ENCODE results near the gene FCRLB. TPM values are rescaled to one million over a fixed set of nuclear protein-coding genes. Genes with fewer than 3 reads are reported as not detected.
A peak's percentile ranks its signal among the peaks of the same experiment; 100 is the strongest.

FCRLB gene
- total and polyA plus RNA-seq, 9 of the 15 experiments (the other 6 are each of a cell fraction or from before 2014, with no cell fraction given): 0.20 to 4.6 (median 1.3) TPM

GRCh38 chr1:161749509-161750407 lies 28.4 kb downstream of the FCRLB start, which contains the start of gene DUSP12 (continued):
- TF ChIP-seq, protein P1, sequence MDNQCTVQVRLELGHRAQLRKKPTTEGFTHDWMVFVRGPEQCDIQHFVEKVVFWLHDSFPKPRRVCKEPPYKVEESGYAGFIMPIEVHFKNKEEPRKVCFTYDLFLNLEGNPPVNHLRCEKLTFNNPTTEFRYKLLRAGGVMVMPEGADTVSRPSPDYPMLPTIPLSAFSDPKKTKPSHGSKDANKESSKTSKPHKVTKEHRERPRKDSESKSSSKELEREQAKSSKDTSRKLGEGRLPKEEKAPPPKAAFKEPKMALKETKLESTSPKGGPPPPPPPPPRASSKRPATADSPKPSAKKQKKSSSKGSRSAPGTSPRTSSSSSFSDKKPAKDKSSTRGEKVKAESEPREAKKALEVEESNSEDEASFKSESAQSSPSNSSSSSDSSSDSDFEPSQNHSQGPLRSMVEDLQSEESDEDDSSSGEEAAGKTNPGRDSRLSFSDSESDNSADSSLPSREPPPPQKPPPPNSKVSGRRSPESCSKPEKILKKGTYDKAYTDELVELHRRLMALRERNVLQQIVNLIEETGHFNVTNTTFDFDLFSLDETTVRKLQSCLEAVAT (IDR thresholded peaks at IDR 0.05): peak in 1 of 2 experiments; percentile 14; a peak in 1 of 4 replicates
- no peak for TF ChIP-seq IRF9 (tag; IDR thresholded peaks at IDR 0.05)
- TF ChIP-seq, protein P2, sequence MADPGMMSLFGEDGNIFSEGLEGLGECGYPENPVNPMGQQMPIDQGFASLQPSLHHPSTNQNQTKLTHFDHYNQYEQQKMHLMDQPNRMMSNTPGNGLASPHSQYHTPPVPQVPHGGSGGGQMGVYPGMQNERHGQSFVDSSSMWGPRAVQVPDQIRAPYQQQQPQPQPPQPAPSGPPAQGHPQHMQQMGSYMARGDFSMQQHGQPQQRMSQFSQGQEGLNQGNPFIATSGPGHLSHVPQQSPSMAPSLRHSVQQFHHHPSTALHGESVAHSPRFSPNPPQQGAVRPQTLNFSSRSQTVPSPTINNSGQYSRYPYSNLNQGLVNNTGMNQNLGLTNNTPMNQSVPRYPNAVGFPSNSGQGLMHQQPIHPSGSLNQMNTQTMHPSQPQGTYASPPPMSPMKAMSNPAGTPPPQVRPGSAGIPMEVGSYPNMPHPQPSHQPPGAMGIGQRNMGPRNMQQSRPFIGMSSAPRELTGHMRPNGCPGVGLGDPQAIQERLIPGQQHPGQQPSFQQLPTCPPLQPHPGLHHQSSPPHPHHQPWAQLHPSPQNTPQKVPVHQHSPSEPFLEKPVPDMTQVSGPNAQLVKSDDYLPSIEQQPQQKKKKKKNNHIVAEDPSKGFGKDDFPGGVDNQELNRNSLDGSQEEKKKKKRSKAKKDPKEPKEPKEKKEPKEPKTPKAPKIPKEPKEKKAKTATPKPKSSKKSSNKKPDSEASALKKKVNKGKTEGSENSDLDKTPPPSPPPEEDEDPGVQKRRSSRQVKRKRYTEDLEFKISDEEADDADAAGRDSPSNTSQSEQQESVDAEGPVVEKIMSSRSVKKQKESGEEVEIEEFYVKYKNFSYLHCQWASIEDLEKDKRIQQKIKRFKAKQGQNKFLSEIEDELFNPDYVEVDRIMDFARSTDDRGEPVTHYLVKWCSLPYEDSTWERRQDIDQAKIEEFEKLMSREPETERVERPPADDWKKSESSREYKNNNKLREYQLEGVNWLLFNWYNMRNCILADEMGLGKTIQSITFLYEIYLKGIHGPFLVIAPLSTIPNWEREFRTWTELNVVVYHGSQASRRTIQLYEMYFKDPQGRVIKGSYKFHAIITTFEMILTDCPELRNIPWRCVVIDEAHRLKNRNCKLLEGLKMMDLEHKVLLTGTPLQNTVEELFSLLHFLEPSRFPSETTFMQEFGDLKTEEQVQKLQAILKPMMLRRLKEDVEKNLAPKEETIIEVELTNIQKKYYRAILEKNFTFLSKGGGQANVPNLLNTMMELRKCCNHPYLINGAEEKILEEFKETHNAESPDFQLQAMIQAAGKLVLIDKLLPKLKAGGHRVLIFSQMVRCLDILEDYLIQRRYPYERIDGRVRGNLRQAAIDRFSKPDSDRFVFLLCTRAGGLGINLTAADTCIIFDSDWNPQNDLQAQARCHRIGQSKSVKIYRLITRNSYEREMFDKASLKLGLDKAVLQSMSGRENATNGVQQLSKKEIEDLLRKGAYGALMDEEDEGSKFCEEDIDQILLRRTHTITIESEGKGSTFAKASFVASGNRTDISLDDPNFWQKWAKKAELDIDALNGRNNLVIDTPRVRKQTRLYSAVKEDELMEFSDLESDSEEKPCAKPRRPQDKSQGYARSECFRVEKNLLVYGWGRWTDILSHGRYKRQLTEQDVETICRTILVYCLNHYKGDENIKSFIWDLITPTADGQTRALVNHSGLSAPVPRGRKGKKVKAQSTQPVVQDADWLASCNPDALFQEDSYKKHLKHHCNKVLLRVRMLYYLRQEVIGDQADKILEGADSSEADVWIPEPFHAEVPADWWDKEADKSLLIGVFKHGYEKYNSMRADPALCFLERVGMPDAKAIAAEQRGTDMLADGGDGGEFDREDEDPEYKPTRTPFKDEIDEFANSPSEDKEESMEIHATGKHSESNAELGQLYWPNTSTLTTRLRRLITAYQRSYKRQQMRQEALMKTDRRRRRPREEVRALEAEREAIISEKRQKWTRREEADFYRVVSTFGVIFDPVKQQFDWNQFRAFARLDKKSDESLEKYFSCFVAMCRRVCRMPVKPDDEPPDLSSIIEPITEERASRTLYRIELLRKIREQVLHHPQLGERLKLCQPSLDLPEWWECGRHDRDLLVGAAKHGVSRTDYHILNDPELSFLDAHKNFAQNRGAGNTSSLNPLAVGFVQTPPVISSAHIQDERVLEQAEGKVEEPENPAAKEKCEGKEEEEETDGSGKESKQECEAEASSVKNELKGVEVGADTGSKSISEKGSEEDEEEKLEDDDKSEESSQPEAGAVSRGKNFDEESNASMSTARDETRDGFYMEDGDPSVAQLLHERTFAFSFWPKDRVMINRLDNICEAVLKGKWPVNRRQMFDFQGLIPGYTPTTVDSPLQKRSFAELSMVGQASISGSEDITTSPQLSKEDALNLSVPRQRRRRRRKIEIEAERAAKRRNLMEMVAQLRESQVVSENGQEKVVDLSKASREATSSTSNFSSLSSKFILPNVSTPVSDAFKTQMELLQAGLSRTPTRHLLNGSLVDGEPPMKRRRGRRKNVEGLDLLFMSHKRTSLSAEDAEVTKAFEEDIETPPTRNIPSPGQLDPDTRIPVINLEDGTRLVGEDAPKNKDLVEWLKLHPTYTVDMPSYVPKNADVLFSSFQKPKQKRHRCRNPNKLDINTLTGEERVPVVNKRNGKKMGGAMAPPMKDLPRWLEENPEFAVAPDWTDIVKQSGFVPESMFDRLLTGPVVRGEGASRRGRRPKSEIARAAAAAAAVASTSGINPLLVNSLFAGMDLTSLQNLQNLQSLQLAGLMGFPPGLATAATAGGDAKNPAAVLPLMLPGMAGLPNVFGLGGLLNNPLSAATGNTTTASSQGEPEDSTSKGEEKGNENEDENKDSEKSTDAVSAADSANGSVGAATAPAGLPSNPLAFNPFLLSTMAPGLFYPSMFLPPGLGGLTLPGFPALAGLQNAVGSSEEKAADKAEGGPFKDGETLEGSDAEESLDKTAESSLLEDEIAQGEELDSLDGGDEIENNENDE (IDR thresholded peaks at IDR 0.05; ENCODE audit: low read depth, low read length): no peak
- no peak for TF ChIP-seq NEUROD1 (IDR thresholded peaks at IDR 0.05; ENCODE audit: borderline replicate concordance, low read depth, low read length, partially characterized antibody)
- TF ChIP-seq ILF3 (IDR thresholded peaks at IDR 0.05; ENCODE audit: borderline replicate concordance): no peak
- peak; percentile 21; the same call in 1 of the 2 replicates for TF ChIP-seq EHMT2 (IDR thresholded peaks at IDR 0.05)
- TF ChIP-seq ARHGAP35 (IDR thresholded peaks at IDR 0.05; ENCODE audit: partially characterized antibody): no peak
- no peak for TF ChIP-seq ZNF143 (CRISPR knock-in tag; IDR thresholded peaks at IDR 0.05)
- no peak for TF ChIP-seq TCF7 (IDR thresholded peaks at IDR 0.05; ENCODE audit: borderline replicate concordance)
- peak; percentile 12; the same call in 1 of the 2 replicates for TF ChIP-seq CREB1 (IDR thresholded peaks at IDR 0.05)
- TF ChIP-seq CREB1 (CRISPR knock-in tag; IDR thresholded peaks at IDR 0.05): peak; percentile 34
- no peak for TF ChIP-seq SMARCE1 (IDR thresholded peaks at IDR 0.05)
- TF ChIP-seq NR1H2 (CRISPR knock-in tag; IDR thresholded peaks at IDR 0.05): no peak; the same call in 1 of the 2 replicates

Data from K562 (cell line).